Kidney (tissue), 14 donors: ENCODE data around the gene SKAP2. TPM values are rescaled to one million over a fixed set of nuclear protein-coding genes. Genes with fewer than 3 reads are reported as not detected.
A peak's percentile ranks its signal among the peaks of the same experiment; 100 is the strongest.

Experiments used
- DNase-seq, 5 donors: peaks; one replicate each; pipeline ENCODE4 v3.0.0-alpha.2; 2013 to 2020
- FAIRE-seq: peaks from 2 replicates; lab custom pipeline; 2012; peaks lifted over from hg19 to GRCh38; lab: Jason Lieb, UNC
- H3K27ac ChIP-seq, 2 donors: one replicate each; pipeline ENCODE4 v1.7.0; 2013; ENCODE audit warnings: low read depth in 2 of 2, low read length in 2 of 2, inconsistent platforms in 1 of 2
- H3K27me3 ChIP-seq: one replicate; pipeline ENCODE4 v1.7.1; 2013; ENCODE audit warnings: low read length, inconsistent platforms; ENCODE audit not compliant: control insufficient read depth, insufficient read depth
- H3K36me3 ChIP-seq, 3 donors: one replicate each; pipeline versions ENCODE4 v1.7.0 to v1.7.1; 2013; ENCODE audit warnings: low read length in 3 of 3, control low read depth in 1 of 3, inconsistent platforms in 1 of 3; ENCODE audit not compliant: insufficient read depth in 3 of 3, control insufficient read depth in 2 of 3
- H3K4me1 ChIP-seq, 3 donors: one replicate each; pipeline versions ENCODE4 v1.7.0 to v1.7.1; 2013; ENCODE audit warnings: low read length in 3 of 3, inconsistent platforms in 1 of 3, low read depth in 1 of 3; ENCODE audit not compliant: control insufficient read depth in 2 of 3, insufficient read depth in 2 of 3
- H3K4me3 ChIP-seq, 3 donors: one replicate each; pipeline versions ENCODE4 v1.7.0 to v1.8.1; 2013; ENCODE audit warnings: low read length in 3 of 3, control low read depth in 1 of 3, inconsistent platforms in 1 of 3
- H3K9ac ChIP-seq, 3 donors: one replicate each; pipeline versions ENCODE4 v1.7.0 to v1.7.1; 2013; ENCODE audit warnings: low read length in 3 of 3, control low read depth in 1 of 3, inconsistent platforms in 1 of 3
- H3K9me3 ChIP-seq, 3 donors: one replicate each; pipeline versions ENCODE4 v1.7.0 to v1.7.1; 2013; ENCODE audit warnings: low read length in 3 of 3, control low read depth in 1 of 3, inconsistent platforms in 1 of 3; ENCODE audit not compliant: control insufficient read depth in 2 of 3, insufficient read depth in 1 of 3
- intact Hi-C: fragments of 100-400 bp; cut with DNase I; formaldehyde crosslinking; loops from one replicate; pipeline ENCODE4 v1.11.1; 2022
- polyA plus RNA-seq: library from polyadenylated mRNA; stranded (reverse); fragments of 350-450 nt; fragmentation: Illumina TruSeq; extraction: RNeasy Lipid Tissue Mini Kit (QIAGEN cat#74804); gene quantifications from one replicate; pipeline ENCODE4 v1.2.3, GENCODE V29; 2014; ENCODE audit warnings: low read depth, low replicate concordance; ENCODE audit not compliant: insufficient read depth
- total RNA-seq: library from RNA; stranded (reverse); fragmentation: NEBNext Ultra II Directional; extraction: Animal tissue kit (Norgen Biotek cat#: 25700); gene quantifications from one replicate; pipeline ENCODE4 v1.2.1, GENCODE V29; 2021
- TF ChIP-seq, protein P1 (sequence below): IDR thresholded peaks from 3 replicates; pipeline ENCODE4 v1.5.1; 2012; ENCODE audit warnings: mild to moderate bottlenecking, moderate library complexity, borderline replicate concordance; ENCODE audit not compliant: insufficient read depth; ENCODE audit errors: extremely low read depth
- donor health status: control.
- donor health status: control.
- donor health status: control.
- donor health status: control.
- donor health status: control.
- donor health status: DM: yes; HTN: yes; CAD: no.
- donor health status: Normal renal cell carcinoma (clear cell type).

SKAP2 gene
- total and polyA plus RNA-seq, 2 donors from 2014 or later: 20.0 to 75.8 TPM

GRCh38 chr7:26683277-26683676, 181.1 kb downstream of the SKAP2 start:
- no peak overlapping the region for H3K4me3 ChIP-seq
- intact Hi-C loops: no loop called here
- H3K9me3 ChIP-seq: no peaks in the 10 kb centered on the region
- H3K36me3 ChIP-seq: no peaks in the 10 kb centered on the region
- H3K27ac ChIP-seq: no peak overlapping the region
- DNase-seq: no peak
- FAIRE-seq: no peak
- TF ChIP-seq, protein P1, sequence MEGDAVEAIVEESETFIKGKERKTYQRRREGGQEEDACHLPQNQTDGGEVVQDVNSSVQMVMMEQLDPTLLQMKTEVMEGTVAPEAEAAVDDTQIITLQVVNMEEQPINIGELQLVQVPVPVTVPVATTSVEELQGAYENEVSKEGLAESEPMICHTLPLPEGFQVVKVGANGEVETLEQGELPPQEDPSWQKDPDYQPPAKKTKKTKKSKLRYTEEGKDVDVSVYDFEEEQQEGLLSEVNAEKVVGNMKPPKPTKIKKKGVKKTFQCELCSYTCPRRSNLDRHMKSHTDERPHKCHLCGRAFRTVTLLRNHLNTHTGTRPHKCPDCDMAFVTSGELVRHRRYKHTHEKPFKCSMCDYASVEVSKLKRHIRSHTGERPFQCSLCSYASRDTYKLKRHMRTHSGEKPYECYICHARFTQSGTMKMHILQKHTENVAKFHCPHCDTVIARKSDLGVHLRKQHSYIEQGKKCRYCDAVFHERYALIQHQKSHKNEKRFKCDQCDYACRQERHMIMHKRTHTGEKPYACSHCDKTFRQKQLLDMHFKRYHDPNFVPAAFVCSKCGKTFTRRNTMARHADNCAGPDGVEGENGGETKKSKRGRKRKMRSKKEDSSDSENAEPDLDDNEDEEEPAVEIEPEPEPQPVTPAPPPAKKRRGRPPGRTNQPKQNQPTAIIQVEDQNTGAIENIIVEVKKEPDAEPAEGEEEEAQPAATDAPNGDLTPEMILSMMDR: no peak
- H3K4me1 ChIP-seq: peaks cover 3 to 9% (median 7%) of the 10 kb centered on the region in 3 donors
- H3K9ac ChIP-seq: no peak overlapping the region
- no peaks in the 10 kb centered on the region for H3K27me3 ChIP-seq

DNA sequence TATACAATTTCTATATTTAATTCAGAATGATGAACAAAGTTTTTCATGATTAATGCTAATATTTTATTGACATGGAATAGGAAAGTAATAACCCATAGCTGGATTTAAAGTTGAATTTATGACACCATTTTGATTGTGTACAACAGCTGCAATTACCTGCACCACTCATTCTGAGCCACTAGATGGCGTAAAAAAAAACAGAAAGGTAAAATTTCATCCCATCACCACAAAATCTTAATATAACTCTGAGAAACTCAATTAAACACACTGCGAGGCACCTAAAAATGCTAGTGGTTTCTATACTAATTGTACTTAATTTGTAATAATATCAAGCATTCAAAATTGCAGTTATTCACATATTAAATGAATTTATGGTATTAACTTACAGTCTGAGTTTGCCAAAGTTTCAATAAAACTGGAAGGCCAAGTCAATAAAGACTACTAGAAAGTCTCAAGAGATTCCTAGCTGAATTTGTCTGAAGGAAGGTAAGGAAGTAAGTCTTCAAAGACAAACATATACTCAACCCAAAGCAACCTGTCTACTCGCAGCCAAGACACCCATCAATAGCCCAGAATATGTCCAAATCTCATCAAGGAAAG, 182.5 kb downstream of the SKAP2 start:
- intact Hi-C loops: no loop called here
- H3K27me3 ChIP-seq: no peaks in the 10 kb centered on the region
- no peaks in the 10 kb centered on the region for H3K9me3 ChIP-seq
- H3K9ac ChIP-seq: no peak overlapping the region
- FAIRE-seq (peak; percentile 88), DNase-seq (peak in 1 of 5 donors; percentile 59)
- TF ChIP-seq, protein P1: peak; percentile 64
- H3K4me3 ChIP-seq: no peak overlapping the region
- H3K4me1 ChIP-seq: peaks cover 3 to 9% (median 4%) of the 10 kb centered on the region in 3 donors
- no peaks in the 10 kb centered on the region for H3K36me3 ChIP-seq
- no peak overlapping the region for H3K27ac ChIP-seq

GRCh38 chr7:26680587-26680986, 183.8 kb downstream of the SKAP2 start:
- peak in 1 of 5 donors; percentile 74 for DNase-seq
- peak; percentile 19 for FAIRE-seq
- H3K4me3 ChIP-seq: no peak overlapping the region
- TF ChIP-seq, protein P1: no peak
- no peaks in the 10 kb centered on the region for H3K9me3 ChIP-seq
- H3K9ac ChIP-seq: no peak overlapping the region
- intact Hi-C loops: no loop called here
- no peaks in the 10 kb centered on the region for H3K27me3 ChIP-seq
- no peaks in the 10 kb centered on the region for H3K36me3 ChIP-seq
- H3K27ac ChIP-seq: no peak overlapping the region
- H3K4me1 ChIP-seq: peaks cover 0 to 9% (median 3%) of the 10 kb centered on the region in 3 donors
